ENCODE results near the gene MAP4K3. TPM values are rescaled to one million over a fixed set of nuclear protein-coding genes. Genes with fewer than 3 reads are reported as not detected.

Gene MAP4K3
- polyA plus RNA-seq, 1 experiment: 45.5 TPM

DNA sequence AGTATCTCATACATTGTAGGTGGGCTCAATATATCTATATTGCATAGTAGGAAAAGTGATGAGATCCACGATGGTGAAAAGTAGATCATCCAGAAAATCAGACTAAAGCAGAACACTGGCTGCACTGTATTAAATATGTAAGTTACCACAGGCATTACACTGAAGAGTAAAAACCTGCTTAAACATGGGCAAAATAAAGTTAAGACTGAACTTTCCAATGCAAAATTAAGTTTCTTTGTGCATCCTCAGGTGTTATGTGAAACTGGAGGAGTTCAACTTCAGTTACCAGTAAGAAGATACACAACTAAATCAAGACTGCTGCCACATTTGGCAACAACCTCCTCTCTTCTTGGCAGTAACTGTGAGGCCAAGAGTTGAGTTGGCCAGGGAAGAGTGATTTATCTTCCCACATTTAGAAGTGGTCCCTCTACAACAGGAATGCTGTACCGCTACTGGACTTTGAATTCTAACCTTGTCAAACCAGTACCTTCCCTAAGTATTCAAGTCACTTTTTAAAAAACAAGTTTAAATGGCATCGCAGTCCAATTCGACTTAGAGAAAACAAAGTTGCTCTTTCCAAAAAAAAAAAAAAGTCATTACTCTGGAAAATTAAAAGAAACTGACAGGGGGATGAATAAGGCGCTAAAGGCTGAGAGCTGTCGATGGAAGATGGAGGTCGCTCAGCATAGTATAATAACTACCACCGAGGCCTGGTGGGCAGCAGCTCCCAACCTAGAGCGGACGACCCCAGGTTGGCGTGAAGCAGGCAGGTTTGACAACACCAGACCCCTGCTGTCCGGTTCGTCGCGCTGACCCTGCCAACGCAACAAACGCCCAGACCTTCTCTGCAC, 1.1 kb downstream of the MAP4K3 start:
- TF ChIP-seq, protein P1, sequence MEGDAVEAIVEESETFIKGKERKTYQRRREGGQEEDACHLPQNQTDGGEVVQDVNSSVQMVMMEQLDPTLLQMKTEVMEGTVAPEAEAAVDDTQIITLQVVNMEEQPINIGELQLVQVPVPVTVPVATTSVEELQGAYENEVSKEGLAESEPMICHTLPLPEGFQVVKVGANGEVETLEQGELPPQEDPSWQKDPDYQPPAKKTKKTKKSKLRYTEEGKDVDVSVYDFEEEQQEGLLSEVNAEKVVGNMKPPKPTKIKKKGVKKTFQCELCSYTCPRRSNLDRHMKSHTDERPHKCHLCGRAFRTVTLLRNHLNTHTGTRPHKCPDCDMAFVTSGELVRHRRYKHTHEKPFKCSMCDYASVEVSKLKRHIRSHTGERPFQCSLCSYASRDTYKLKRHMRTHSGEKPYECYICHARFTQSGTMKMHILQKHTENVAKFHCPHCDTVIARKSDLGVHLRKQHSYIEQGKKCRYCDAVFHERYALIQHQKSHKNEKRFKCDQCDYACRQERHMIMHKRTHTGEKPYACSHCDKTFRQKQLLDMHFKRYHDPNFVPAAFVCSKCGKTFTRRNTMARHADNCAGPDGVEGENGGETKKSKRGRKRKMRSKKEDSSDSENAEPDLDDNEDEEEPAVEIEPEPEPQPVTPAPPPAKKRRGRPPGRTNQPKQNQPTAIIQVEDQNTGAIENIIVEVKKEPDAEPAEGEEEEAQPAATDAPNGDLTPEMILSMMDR (IDR thresholded peaks at IDR 0.05; ENCODE audit: insufficient read depth, low read depth, low read length): 0 out of 2 replicates have a peak, but pooled peaks have one; percentile 1
- H3K27me3 ChIP-seq (ENCODE audit: control insufficient read depth, insufficient read depth, low read length): no peaks in the 10 kb centered on the region
- H3K4me3 ChIP-seq (ENCODE audit: low read depth, low read length): peak overlapping the region; percentile 76
- no peak for DNase-seq (ENCODE audit: low read depth)
- ChIA-PET CTCF (interaction anchor here (0.6 to 1.0 kb wide), 2 partner anchors 43 to 60 kb away, joined by 3 read pairs; no protein-coding TSS in a partner anchor), POLR2A (no interaction called here)
- H3K36me3 ChIP-seq (ENCODE audit: control insufficient read depth, insufficient read depth, low read length): no peaks in the 10 kb centered on the region

DNA sequence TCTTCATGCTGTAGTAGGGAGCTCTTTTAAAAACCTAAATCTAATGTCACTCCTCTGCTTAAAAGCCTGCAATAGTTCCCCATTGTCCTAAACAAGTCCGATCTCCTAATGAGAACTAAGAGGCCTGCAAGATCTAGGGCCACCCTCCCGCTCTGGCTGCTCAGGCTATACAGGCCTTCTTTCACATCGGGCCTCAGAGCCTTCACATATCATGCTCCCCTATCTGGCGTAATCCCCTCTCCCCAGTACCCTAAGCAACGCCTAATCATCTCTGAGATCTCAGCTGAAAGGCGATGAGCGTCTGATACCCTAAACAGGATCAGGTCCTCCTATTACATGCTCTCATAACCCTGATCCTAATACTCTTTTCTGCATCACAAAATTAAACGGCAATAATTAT, 1.9 kb downstream of the MAP4K3 start:
- ChIA-PET CTCF (no interaction called here), POLR2A (interaction anchor here (0.7 kb wide), 1 partner anchor 107 kb away, joined by 5 read pairs; no protein-coding TSS in a partner anchor)
- TF ChIP-seq, protein P1 (IDR thresholded peaks at IDR 0.05; ENCODE audit: insufficient read depth, low read depth, low read length): no peak
- peak overlapping the region; percentile 76 for H3K4me3 ChIP-seq (ENCODE audit: low read depth, low read length)
- H3K36me3 ChIP-seq (ENCODE audit: control insufficient read depth, insufficient read depth, low read length): no peaks in the 10 kb centered on the region
- H3K27me3 ChIP-seq (ENCODE audit: control insufficient read depth, insufficient read depth, low read length): no peaks in the 10 kb centered on the region
- DNase-seq (ENCODE audit: low read depth): no peak

DNA sequence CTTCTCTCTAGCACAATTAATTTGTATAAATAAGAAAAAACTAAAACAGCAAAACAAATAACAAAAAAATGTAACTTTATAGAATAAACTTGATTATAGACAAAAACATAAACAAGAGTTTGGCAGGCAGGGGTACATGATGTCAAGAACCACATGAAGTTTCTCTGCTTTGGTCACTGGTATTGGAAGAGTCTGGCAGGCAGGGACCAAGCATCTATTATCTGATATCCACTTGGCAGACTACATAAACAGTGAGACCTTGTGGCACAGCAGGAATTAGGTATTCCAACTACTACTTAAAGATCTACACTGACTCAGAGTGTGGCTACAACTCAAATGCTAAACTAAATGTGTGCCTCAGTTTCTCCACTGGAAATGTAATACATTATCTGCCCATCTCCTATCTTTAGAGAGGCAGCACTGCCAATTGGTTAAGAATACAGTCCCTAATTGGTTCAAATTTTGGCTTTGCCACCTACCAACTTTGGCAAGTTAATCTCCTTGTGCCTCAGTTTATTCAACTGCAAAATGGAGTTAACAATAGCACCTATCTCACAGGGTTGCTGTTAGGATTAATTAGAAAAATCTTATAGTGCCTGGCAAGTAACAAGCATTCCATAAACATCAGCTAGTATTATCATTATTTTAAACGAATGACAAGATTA, 2.7 kb downstream of the MAP4K3 start:
- TF ChIP-seq, protein P1 (IDR thresholded peaks at IDR 0.05; ENCODE audit: insufficient read depth, low read depth, low read length): no peak
- ChIA-PET CTCF (no interaction called here), POLR2A (interaction anchor here (0.7 kb wide), 1 partner anchor 108 kb away, joined by 5 read pairs; no protein-coding TSS in a partner anchor)
- DNase-seq (ENCODE audit: low read depth): no peak
- peak overlapping the region; percentile 76 for H3K4me3 ChIP-seq (ENCODE audit: low read depth, low read length)
- H3K36me3 ChIP-seq (ENCODE audit: control insufficient read depth, insufficient read depth, low read length): no peaks in the 10 kb centered on the region
- H3K27me3 ChIP-seq (ENCODE audit: control insufficient read depth, insufficient read depth, low read length): no peaks in the 10 kb centered on the region

DNA sequence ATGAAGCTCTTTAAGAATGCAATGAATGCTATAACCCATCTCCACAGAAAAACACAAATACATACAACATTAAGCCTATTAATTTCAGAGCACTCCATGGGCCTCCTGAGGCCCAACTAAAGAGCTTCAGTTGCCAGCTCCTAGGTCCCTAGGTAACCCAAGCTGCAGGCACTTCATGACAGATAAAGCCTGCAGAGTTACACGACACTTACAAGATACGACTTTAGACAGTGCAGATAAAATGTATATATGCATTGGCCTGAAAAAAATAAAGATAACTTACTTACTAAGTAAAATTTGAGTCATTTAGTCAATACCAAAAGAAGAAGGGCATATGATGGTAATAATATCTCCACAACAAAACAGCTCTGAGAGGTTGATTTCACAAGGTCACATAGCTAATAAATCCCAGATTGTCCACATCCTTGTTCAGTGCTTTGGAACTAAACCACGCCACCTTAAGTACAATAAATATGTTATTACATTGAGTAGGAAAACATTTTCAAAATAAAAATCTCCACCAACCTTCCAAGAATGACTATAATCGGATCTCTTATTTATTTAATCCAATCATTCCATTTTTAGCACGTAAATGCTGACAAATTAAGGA, 3.4 kb downstream of the MAP4K3 start:
- POLR2A ChIA-PET: no interaction called here
- CTCF ChIA-PET: interaction anchor here (0.7 to 1.1 kb wide), 2 partner anchors 54 to 263 kb away, joined by 3 read pairs; no protein-coding TSS in a partner anchor
- peak; percentile 37 for DNase-seq (ENCODE audit: low read depth)
- Histone ChIP-seq H3K4me3 (ENCODE audit: low read depth, low read length) (no peak overlapping the region), H3K36me3 (ENCODE audit: control insufficient read depth, insufficient read depth, low read length) (no peaks in the 10 kb centered on the region), H3K27me3 (ENCODE audit: control insufficient read depth, insufficient read depth, low read length) (no peaks in the 10 kb centered on the region)
- TF ChIP-seq, protein P1 (IDR thresholded peaks at IDR 0.05; ENCODE audit: insufficient read depth, low read depth, low read length): no peak

DNA sequence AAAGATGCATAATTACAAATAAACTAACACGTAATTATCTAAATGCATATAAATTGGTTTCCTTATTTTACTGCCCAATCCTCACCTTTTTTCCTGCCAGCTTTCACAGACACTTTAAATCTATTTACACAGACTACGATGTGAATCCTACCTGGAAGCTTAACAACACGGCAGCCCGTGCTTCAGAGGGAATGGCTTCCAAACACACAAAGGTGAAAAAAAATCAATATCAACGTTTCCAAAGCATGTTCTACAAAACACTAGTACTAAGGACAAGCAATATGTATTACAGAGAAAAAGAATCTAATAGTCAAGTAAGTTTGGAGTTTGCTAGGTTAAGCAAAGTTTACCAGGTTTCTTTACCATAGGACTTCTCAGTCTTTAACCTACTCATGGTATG, 4.4 kb downstream of the MAP4K3 start:
- no peak for DNase-seq (ENCODE audit: low read depth)
- H3K36me3 ChIP-seq (ENCODE audit: control insufficient read depth, insufficient read depth, low read length): no peaks in the 10 kb centered on the region
- H3K4me3 ChIP-seq (ENCODE audit: low read depth, low read length): no peak overlapping the region
- no peaks in the 10 kb centered on the region for H3K27me3 ChIP-seq (ENCODE audit: control insufficient read depth, insufficient read depth, low read length)
- TF ChIP-seq, protein P1 (IDR thresholded peaks at IDR 0.05; ENCODE audit: insufficient read depth, low read depth, low read length): no peak
- ChIA-PET POLR2A (no interaction called here), CTCF (interaction anchor here (0.7 to 1.1 kb wide), 2 partner anchors 53 to 264 kb away, joined by 3 read pairs; no protein-coding TSS in a partner anchor)
